Inflammatory macrophage treated with lipopolysaccharide for 4 hours (primary cell): ENCODE measurements around the gene CCNI.
"Not testable (repeated sequence)": the region's sequence is repeated elsewhere in the genome, so short reads cannot be mapped to it uniquely, and the experiment has no call there.

Experiments
- DNase-seq: peaks from one replicate; pipeline ENCODE4 v3.0.0-alpha.2; 2020

The CCNI gene

DNA sequence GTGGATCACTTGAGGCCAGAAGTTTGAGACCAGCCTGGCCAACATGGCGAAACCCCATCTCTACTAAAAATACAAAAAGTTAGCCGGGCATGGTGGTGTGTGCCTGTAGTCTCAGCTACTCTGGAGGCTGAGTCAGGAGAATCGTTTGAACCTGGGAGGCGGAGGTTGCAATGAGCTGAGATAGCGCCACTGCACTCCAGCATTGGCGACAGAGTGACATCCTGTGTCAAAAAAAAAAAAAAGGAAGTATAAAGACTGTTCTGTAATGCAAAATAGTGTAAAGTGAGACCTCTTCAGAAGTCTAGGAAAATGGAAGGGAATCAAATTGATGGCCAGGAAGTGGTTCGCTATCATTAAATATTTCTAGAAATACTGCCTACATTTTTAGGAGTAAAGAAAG, 5.0 kb upstream of the CCNI start:
- not testable (repeated sequence) for DNase-seq

- no peak for DNase-seq
Measured at GRCh38 chr4:77079281-77079680, 3.5 kb upstream of the CCNI start.

GRCh38 chr4:77078401-77078800, 2.6 kb upstream of the CCNI start:
- no peak for DNase-seq

- DNase-seq = no peak
Measured at GRCh38 chr4:77076889-77077635, 1.3 kb upstream of the CCNI start.

GRCh38 chr4:77074981-77075855, 571 bp downstream of the CCNI start:
- peak; percentile 75 for DNase-seq

DNA sequence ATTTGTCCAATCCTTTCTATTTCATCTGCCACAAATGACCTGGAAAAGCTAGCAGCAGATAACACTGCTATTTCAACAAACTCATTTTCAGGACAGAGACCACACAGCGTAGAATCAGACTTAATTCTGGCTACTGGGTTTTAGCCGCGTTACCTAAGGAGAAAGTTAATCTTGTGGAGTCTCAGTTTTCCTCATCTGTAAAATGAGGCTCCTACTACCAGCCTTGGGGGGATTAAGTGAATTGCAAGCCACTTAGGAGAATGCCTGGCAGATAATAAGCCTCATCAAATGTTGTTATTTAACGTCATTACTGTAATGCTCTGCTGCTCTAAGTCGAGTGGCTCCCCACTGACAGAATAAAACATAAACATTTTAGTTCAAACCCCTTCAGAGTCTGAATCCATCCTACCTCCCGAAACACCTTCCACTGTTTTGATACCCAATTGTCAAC, 1.4 kb downstream of the CCNI start:
- no peak for DNase-seq

DNA sequence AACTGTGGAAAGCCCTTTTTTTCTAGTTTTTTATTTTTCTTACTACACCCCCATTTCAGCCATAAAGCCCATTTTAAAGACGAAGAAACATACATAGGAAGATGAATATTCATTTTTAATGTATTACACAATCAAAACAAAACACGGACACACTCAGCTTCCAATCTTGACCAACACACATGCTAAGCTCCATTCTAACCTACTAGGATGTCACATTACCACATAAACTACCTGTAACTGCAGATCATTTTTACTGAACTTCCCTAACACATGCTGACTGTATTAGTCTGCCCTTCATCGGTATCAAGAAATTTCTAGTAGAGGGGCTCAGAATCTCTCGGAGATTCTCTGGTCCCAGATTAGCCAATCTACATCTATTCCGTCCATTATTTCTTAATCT, 1.8 kb downstream of the CCNI start:
- DNase-seq = no peak

GRCh38 chr4:77073106-77073809, 2.5 kb downstream of the CCNI start:
- DNase-seq = peak; percentile 42

- DNase-seq = no peak
Measured at GRCh38 chr4:77072195-77072753, 3.5 kb downstream of the CCNI start.

GRCh38 chr4:77069514-77069913, 6.3 kb downstream of the CCNI start:
- not testable (repeated sequence) for DNase-seq

DNA sequence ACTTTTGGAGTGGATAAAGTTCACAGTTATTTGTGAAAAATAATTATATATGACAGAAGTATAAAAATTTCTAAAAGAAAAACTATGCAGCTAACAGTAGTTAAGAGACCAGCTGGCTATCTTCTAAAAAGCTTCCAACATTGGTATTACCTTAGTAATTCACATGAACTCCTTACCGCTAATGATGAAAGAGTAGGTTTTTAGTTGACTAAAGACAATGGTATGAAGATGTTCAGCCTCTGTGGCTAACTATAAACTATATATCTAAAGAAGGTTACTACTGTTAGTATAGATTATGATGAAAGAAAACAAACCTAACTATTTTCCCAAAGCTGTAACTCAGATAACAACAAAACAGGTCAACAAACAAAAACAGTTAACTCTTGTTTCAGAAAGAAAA, 10.4 kb downstream of the CCNI start:
- no peak for DNase-seq

DNA sequence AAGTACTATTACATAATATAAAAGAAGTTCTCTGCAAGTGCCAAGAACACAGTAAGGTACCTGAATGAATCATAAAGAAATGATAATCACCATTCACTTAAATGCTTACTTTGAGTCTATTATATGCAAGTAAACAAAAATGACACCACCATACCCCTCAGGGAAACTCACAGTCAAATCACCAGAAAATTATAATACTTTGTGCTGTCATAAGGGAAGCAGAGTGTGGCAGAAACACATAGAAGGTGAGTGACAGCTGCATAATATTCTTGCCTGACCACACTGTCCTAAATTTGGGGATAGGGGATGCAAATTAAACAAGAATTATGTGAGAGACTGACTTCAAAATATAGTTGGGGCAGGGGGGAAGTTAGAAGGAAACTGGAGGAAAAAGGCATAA, 12.9 kb downstream of the CCNI start:
- DNase-seq = no peak

GRCh38 chr4:77052352-77052751, 23.4 kb downstream of the CCNI start:
- DNase-seq = peak; percentile 46

DNA sequence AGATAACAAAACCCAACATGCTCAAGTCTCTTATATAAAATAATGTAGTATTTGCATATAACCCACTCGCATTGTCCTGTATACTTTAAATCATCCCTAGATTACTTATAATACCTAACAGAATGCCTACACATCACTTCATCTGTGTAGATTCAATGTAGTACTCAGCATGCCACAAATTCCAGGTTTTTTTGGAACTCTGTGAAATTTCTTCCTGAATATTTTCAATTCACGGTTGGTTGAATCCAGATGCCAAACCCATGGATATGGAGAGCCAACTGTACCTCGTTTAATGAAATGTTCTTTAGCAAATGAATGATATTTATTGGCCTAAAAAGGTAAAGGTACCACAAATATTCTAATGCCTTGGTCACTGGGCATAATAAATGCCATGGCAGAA, 24.8 kb downstream of the CCNI start:
- DNase-seq = no peak

GRCh38 chr4:77047037-77047436, 28.8 kb downstream of the CCNI start:
- no peak for DNase-seq

DNA sequence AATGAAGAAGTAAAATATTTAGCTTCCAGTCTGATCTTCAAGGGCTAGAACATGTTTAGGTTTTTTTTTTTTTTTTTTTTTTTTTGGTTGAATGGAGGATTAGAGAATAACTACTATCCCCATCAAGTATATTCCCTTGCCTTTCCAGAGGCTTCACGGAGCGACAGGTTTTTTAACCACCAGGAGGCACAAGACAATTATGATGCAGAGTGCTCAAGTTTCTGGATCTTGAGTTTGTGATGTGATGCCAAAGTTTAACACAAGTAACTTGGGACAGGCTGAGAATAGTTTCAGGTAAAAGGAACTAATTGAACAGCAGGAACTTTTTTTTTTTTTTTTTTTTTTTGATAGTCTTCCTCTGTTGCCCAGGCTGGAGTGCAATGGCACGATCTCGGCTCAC, 30.3 kb downstream of the CCNI start:
- no peak for DNase-seq

DNA sequence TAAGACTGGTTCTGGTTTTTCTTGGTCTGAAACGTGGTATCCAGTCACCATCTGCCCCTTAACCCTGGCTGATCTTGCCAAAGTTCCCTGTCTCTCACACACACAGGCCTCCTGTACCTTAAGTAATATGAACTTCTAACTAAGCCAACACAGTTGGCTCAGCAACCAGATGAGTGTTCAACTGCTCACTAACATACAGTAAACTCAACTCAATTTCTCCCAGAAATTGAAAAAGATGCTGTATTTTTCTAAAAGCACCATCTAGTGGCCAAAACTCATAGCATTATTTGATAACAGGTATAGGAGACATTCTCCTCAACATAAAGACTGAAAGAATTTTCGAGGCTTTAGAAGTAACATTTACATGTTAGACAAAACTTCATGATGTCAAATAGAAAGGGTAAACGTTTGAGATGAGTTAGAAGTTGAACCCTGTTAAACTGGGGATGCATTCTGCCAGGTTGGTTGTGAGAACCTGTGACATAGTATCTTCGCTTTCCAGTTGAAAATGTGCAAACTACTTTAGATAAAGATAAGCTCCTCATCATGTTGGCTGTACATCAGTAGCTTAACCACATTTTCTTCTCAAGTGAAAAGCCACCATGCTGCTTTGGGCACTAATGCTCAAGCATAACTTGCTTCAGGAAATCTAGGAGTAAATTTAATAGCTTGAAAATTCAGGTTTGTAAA, 31.2 kb downstream of the CCNI start:
- DNase-seq = peak; percentile 29

- no peak for DNase-seq
Measured at GRCh38 chr4:77043507-77044136, 32.2 kb downstream of the CCNI start.

DNA sequence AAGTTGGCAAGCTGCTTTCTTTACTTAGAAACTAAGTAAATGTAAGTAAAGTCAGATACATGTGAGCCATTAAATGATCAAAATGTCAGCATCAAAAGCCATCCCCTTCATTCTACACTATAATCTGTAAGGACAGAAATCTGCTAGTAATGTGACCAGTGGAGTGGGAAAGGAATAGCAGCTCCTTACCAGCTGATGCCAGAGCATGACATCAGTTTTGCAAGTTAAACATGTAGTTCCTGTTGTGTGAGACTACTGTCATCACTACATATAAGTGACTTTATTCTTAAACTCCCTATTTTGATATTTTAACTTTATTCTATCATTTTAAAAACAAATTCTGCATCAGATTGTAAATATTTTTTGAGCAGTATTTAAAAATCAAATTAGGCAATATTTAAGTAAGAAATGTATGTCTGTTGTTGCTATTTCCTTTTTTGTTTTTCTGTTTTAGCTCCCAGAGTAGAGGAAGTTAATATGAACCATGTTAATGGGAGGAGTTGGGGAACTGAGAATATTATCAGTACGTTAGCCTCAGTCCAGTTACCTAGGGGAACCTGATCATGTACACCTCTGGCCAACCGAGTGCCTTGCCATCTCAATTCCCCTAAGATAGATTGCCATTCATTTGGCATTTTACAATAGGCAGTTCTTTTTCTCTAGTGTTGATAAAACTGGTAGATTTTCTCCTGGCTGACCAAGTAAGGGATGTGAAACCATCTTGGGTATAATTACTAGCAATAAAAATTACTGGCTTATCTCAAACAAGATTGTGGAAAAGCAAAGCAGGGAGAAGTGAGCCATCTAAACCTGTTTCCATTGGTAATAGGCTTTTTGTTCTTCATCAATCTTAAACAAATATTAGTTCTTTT, 34.7 kb downstream of the CCNI start:
- peak; percentile 67 for DNase-seq

DNA sequence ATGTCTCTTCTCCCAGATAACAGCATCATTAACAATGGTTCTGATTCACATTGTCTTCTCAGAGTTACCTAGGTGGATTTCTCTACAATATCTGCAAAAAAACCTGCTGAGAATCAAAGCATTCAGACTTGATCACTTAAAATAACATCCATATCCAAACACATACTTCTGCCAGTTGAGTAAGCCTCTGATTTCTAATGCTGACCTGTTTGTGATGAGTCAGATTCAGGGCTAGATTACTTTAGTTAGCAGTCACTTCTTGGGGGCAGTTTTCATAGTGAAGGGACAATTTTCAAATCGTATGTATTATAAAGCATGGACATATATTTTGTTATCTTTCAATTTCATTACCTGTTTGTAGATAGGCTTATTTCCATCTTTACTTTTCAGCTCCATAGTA, 35.5 kb downstream of the CCNI start:
- DNase-seq = peak; percentile 45

- DNase-seq = peak; percentile 46
Measured at GRCh38 chr4:77039796-77040195, 36.0 kb downstream of the CCNI start.
